Stimulated activated CD4-positive, alpha-beta T cell treated with anti-CD3 and anti-CD28 coated beads, Interleukin-12 subunit alpha, Interleukin-12 subunit beta, amount 100 ng/mL, for 24 hours (primary cell): Measurements from ENCODE around the gene ATP2C2.
"Not testable (repeated sequence)": the region's sequence is repeated elsewhere in the genome, so short reads cannot be mapped to it uniquely, and the experiment has no call there.

Experiments
- DNase-seq, 2 experiments: peaks; one replicate each; pipeline ENCODE4 v3.0.0-alpha.2; 2020; ENCODE audit warnings: low read depth in 2 of 2

ATP2C2 gene

DNA sequence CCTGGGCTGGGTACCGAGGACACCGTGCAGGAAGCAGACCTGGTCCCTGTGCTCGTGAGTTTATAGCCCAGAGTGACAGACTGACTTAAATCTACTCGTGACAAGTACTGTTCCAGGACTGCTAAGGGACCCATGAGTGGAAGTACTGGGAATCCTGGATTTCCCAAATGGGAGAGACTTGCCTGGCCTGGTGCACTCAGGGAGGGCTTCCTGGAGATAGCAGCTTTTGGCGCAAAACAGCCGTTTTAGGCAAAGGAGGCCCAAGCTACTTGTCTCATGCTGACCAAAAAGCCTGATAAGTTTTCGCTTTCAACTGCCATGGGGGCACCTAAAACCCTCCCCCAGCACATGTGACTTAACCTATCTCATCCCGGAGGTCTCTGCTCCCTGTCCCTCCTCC, 51.4 kb downstream of the ATP2C2 start:
- no peak for DNase-seq

GRCh38 chr16:84420556-84420955, 52.2 kb downstream of the ATP2C2 start:
- not testable (repeated sequence) for DNase-seq

GRCh38 chr16:84421081-84421937, 53.0 kb downstream of the ATP2C2 start:
- no peak for DNase-seq

DNA sequence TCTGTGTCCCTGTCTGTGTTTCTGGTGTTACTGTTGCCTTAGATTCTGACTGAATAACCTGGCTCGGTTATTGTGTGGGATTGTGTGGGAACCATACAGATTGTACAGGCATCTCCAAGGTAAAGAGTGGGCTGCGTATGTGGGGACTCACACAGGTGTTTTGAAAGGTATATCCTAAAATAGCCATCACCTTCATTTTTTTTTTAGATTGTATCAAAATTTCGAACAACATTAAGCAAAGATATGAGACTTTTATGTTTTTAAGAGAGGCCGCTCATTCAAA, 53.5 kb downstream of the ATP2C2 start:
- DNase-seq, result no peak

- no peak for DNase-seq
Measured at GRCh38 chr16:84423416-84423837, 55.1 kb downstream of the ATP2C2 start.

- no peak for DNase-seq
Measured at GRCh38 chr16:84425696-84426095, 57.4 kb downstream of the ATP2C2 start.

DNA sequence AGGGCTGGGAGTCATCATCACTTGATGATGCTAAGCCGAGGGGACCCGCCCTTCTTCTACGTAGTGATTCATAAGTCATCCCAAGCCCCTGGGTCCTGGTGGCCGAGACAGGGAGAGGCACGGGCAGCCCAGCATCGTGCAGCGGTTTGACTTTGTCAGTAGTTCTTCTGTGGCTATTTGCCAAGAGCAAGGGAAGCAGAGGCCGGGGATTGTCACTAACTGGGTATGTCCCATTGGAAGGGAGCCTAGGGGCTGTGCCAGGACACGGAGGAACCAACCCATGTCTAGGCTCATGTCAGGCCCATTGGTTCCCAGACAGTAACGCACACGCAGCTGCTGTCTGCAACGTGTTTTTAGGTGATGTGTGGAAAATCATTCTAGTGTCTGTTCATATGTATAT, 58.5 kb downstream of the ATP2C2 start:
- DNase-seq, result no peak

DNA sequence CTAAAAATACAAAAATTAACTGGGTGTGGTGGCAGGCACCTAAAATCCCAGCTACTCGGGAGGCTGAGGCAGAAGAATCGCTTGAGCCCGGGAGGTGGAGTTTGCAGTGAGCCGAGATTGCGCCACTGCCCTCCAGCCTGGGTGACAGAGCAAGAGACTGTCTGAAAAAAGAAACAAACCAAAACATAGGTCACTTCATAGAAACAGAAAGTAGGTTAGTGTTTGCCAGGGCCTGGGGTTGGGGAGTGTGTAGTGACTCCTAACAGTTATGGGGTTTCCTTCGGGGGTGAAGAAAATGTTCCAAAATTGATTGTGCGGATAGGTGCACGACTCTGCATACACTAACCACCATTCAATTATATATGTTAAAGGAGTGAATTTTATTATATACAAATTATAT, 59.2 kb downstream of the ATP2C2 start:
- DNase-seq, result no peak

DNA sequence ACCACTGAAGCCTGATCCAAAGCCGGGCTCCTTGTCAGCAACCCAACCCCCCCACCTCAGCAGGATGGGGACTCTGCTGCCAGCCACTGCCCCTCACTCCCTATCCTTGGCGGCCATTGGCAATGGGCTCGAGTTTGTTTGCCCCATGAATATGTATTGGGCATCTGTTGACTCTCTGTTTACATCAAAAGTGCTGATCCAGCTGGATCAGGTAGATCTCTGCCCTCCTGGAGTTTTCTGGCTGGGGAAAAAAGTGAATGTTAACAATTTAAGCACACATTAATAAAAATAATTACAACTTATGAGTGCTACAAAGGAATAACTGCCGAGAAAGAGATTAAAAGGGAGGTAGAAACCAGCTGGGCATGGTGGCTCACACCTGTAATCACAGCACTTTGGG, 62.5 kb downstream of the ATP2C2 start:
- DNase-seq, result no peak

GRCh38 chr16:84434800-84435199, 66.5 kb downstream of the ATP2C2 start:
- DNase-seq, result no peak

DNA sequence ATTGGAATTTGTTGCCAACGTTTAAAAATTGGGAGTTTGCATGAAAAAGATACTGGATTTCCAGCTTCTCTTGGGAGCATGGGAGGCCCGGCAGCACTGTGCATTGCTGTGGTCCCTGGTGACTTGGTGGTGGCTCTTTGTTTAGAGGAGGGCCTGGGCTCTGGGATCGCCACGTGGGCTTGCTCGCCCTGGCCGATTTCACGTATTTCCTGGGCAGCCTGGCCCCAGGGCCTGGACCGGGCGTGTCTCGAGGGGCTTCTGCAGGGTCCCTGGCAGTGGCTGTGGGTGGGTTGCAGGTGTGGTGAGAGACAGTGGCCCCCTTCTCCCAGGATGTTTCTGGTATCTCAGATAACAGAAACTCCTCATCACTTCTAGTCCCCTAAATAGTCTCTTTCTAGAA, 67.9 kb downstream of the ATP2C2 start:
- DNase-seq, result no peak

DNA sequence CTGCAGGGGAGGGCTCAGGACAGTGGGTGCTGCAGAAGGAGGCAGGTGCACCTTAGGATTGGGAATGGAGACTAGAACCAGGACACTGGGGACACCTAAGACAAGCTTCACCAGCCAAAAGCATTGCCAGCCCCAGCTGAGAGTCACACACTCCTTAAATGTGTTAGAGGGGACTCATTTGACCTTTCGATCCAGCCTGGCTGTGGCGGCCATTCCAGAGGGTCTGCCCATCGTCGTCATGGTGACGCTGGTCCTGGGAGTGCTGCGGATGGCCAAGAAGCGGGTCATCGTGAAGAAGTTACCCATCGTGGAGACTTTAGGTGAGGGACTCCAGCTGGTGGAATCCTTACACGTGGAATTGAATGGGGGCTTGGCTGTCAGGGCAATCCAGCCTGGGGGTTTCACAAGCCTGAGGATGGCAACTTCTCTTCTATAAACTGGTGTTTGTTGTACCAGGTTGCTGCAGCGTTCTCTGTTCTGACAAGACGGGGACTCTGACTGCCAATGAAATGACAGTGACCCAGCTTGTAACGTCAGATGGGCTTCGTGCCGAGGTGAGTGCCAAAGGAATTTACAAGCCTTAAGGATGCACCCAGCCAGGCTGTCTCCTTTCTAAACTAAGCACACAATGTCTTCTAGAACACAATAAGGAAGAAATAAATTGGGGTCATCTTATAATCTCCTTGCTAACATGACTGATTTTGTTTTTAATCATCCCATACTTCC, 70.8 kb downstream of the ATP2C2 start:
- DNase-seq, result no peak

DNA sequence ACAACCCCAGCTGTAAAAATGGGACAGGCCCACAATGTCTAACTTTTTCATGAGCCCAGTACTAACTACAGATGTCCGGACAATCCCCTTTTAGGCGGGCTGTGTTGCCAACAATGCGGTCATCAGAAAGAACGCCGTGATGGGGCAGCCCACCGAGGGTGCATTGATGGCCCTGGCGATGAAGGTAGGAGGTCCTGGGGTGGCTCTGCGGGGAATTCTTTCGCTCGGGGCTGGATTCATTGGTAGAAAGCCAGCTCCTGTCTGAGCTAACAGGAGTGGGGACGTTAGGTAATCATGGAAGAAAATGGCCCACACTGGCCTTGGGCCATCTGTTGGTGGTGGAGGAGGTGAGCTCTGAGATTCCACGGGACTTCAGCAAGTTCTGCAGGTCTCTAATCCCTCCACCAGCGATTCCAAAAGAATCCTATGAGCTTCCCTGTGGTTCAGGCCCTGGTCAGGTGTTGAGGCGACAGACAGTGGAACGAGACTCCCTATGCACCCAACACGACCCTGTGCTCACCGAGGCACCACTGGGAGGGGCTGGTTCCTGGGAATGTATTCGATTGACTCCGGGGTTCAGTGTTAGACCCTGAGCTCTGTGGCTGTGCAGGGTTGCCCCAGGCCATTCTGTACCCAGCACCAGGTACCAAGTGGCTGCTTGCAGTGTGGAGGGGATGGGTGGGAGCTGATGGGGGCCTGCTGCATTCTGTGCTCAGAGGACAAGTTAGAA, 74.2 kb downstream of the ATP2C2 start:
- no peak for DNase-seq

- no peak for DNase-seq
Measured at GRCh38 chr16:84443166-84443802, 74.9 kb downstream of the ATP2C2 start.

DNA sequence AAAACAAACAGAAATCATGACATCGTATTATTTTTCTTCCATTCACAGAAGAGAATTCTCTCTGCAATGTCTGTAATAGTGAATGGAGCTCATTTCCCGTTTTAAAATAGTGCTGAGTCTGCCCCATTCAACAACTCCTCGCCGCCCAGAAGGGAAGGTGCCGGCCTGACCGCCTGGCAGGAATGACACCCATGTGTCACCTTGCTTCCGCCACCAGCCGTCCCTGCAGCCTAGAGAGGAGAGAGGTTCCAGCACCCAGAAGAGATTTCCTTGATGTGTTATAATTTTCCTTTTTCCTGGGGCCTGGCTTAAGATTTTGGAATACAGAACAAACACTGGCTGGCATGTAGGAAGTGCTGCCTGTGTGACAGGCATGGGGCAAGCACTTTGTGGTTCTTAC, 76.1 kb downstream of the ATP2C2 start:
- no peak for DNase-seq

- DNase-seq, result no peak
Measured at GRCh38 chr16:84446084-84446483, 77.7 kb downstream of the ATP2C2 start.

- no peak for DNase-seq
Measured at GRCh38 chr16:84446596-84447392, 78.5 kb downstream of the ATP2C2 start.

GRCh38 chr16:84448444-84448843, 80.1 kb downstream of the ATP2C2 start:
- no peak for DNase-seq

DNA sequence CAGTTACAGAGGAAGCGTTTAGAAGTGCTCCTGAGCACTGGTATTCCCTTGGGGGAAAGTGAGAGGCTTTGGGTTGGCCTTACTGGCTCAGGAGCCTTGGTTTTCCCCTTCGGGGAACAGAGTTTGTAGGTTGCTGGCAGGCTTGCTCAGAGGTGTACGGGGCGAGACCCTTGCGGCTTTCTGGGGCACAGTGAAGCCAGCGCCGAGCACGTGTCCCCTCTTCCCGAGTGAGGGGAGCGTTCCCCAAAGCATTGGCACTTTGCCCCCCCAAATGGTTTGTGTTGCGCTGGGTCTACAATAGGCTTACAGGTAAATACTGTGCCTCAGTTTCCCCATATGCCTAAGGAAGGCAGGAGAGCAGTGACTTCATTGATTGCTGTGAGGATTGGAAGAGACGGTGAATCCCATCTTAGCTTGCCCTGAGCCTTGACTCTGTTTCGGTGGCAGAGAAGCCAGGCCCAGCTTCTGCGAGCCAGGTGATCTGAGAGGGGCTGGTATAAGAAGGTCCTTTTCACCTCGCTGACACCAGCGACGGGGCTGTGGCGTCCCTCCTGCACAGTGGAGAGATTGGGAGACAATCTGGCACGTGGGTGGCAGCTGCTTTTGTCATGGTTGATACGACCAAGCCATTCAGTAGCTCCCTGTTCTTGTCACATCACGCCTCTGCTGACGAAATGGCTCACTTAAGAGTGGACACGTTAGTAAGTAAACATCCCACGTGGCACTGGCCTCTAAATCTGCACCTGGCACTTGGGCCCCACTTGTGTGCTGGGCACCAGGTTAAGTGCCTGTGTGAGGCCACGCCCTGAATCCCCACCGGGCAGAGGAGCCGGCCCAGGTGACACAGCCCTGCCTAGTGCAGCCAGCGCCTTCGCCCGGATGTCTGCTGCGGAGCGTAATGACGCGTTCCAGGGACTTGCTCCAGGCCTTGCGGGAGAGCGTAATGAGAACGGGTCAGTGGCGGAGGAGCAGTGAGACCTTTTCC, 81.1 kb downstream of the ATP2C2 start:
- DNase-seq, result no peak

DNA sequence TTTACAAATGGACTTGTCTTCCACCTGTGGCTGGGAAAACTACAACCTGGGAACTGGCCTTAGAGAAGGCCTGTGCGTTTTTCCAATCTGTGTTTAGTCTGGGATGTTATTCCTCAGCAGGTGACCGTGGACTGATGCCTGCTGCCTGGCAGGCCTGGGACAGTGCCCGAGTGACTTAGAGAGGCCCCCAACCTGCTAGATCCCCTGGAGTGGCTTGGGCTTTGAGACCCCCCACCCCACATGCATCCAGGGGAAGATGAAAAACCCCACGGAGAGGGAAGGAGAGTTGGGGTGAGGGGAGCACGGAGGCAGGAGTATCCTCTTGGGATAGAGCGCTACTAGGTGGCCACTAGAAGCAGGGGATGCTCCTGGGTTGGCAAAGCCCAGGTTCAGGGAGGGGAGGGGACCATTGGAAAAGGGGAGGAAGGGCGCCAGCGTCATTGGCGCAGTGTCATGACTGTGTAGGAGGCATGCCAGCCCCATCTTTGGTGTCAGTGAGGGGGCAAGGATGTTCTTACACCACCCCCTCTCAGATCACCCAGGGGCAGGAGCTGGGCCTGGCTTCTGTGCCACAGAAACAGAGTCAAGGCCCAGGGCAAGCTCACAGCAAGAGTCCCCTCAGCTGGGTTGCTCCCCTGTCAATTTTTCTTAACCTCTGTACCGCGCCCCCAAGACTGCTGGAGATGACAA, 82.0 kb downstream of the ATP2C2 start:
- no peak for DNase-seq
